ENCODE results near the gene ICA1L.

DNA sequence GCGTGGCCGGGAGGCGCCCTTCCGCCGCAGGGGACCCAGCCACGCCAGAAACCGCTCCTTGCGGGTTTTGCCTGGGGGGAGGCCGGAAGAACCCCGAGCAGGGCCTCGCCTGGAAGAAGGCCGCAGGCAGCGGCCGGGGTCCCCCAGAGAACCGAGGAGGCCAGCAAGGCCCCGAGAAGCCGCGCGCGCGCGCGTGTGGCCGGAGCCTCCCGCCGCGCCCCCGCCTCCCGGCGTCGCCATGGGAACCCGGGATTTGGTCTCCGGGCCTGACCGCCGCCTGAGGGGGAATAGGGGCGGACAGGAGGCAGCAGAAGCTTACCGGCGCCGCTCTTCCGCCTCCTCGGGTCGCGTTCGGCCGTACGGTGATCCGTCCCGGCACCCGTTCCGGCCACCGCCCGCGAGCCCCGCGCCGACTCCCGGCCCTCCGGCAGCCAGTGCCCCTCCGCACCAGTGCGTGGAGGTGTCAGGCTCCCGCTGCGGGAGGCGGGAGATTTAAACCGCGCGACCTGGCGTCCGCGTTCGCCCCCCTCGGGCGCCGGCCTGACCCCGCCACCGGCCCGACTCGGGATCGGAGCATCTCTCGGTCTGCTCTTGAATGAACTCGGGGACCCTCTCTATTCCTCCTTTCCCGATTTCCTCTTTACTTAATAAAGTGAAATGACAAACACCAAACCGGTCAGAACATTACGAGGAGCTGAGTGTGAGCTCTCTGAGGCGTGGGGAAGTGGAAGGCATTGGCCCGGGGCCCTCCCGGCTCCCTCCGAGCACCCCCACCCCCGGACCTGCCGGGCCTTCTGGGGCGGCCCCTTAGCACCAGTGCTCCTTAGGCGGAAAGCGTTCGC lies at the start of gene ICA1L:
- TF ChIP-seq, protein P1, sequence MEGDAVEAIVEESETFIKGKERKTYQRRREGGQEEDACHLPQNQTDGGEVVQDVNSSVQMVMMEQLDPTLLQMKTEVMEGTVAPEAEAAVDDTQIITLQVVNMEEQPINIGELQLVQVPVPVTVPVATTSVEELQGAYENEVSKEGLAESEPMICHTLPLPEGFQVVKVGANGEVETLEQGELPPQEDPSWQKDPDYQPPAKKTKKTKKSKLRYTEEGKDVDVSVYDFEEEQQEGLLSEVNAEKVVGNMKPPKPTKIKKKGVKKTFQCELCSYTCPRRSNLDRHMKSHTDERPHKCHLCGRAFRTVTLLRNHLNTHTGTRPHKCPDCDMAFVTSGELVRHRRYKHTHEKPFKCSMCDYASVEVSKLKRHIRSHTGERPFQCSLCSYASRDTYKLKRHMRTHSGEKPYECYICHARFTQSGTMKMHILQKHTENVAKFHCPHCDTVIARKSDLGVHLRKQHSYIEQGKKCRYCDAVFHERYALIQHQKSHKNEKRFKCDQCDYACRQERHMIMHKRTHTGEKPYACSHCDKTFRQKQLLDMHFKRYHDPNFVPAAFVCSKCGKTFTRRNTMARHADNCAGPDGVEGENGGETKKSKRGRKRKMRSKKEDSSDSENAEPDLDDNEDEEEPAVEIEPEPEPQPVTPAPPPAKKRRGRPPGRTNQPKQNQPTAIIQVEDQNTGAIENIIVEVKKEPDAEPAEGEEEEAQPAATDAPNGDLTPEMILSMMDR (conservative IDR thresholded peaks at IDR 0.05 in 1 of 2, IDR thresholded peaks at IDR 0.05 in 1 of 2; ENCODE audit: extremely low read depth in 1 of 2, insufficient read depth in 1 of 2, low read depth in 1 of 2, low read length in 2 of 2) = no peak
- no peak for TF ChIP-seq EZH2 (IDR thresholded peaks at IDR 0.05; ENCODE audit: borderline replicate concordance, low read length)
